Measurements from ENCODE around the gene MYL10.

The MYL10 gene

GRCh38 chr7:101596898-101597297 is 32.2 kb downstream of the MYL10 start:
- no peak for DNase-seq (ENCODE audit: low read depth in 2 of 2)

- DNase-seq (ENCODE audit: low read depth in 2 of 2): no peak
Observed at GRCh38 chr7:101595766-101596537, 33.1 kb downstream of the MYL10 start.

GRCh38 chr7:101595246-101595645 is 33.9 kb downstream of the MYL10 start:
- no peak for DNase-seq (ENCODE audit: low read depth in 2 of 2)

DNA sequence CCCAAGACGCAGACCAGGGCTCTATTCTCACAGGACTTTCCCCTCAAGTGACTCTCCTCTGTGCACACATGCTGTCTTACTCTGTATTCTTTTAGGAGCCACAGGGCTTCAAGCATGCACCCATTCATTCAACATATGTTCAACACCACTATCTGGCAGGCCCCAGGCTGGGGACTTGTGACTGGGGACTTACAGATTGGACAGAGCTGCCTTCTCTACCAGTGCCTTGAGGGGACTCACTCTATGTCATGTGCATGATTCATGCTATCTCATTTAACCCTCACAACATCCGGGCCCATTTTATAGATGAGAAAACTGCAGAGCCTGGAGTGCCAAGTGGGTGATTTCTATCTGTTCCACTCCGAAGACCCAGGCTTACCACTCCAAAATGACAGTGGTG is 34.3 kb downstream of the MYL10 start:
- no peak for DNase-seq (ENCODE audit: low read depth in 2 of 2)

DNA sequence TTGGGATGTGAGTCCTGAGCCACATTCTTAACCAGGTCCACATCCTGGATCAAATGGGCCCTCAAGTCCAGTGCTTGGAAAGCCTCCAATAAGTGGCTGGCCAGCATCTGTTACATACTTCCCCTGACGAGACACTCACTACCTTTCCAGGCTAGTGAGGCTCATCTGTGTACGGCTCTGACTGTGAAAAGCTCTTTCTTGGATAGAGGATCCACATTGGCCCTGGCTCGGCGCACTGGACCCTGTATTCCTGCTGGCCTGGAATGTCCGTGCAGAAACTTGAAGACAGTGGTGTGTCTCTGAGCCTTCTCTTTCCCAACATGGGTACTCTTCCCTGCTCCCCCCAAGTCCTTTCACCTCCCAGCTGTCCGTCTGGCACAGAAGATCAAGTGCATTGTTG is 35.5 kb downstream of the MYL10 start:
- no peak for DNase-seq (ENCODE audit: low read depth in 2 of 2)

DNA sequence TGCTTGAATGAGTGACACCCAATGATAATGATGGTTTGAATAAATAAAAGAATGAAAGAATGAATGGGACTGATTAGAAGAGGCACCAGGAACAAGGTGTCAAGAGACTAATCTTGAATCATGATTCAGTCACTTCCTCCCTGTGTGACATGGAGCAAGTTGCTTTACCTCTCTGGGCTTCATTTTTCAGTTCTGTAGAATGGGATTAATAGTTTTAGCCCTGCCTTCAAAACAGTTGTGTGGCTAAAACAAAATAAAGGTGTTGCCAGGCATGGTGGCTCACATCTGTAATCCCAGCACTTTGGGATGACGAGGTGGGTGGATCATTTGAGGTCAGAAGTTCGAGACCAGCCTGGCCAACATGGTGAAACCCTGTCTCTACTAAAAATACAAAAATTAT is 37.6 kb downstream of the MYL10 start:
- no peak for DNase-seq (ENCODE audit: low read depth in 2 of 2)

DNA sequence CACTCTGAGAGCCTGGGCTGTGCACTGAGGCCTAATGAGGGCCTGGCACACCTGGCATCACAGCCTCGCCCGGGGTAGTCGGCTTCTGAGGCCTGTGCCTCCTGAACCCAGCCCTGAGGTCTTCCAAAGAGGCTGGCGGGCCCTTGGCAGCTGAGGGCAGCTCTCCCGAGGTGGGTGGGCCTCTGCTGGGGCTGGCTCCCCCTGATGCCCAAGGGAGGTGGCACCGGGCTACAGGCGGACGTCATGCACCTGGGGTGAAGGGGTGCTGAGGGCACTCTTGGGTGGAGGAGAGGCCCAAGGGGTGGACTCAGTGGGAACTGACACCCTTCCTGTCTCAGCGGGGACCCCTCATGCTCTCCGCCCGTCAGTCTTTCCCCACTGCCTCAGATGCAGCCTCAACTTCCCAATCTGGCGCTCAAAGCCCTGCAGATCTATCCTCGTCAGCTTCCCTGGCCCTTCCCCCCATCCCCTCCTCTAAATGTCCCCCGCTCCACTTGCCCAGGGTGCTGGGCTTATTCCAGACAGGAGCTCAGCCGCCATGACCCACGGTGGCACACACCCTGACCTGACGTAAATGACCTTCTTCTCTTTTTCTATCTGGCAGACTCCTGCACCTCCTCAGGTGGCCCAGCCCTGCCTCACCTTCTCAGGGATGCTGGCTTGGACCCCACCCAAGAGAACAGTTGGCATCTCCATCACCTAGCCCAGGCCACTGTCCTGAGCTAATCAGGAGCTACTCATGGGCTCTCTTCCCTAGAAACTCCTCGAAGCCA is 38.2 kb downstream of the MYL10 start:
- DNase-seq (ENCODE audit: low read depth in 2 of 2): no peak

DNA sequence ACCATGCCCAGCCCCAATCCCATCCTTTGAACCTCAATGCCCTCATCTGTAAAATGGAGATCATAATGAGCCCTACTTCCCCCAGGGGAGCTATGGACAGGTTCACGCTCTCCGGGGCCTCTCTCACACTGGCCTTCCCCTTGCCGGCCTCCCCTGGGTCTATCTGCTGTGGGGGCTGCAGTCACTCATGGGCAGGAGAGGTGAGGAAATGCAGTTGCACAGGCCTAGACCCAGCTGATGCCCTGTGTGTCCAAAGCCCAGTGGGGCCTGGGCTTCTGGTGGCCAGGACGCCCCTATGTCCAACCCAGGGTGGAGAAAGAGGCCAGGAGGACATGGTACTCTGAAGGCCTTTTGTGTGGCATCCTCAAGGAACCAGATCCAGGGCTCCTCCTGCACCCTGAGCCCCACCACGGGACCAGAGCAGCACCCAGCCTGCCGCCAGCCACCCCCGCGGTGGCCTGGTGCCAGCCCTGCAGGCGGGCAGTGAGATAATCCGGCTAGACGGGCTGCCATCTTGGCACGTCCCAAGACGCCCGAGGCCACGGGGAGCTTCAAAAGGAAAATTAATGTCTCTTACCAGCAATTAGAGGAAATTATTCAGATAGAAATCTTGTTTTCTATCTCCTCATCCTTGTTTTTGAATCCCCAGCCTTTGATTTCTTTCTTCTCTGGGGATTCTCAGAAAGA is 39.0 kb downstream of the MYL10 start:
- DNase-seq (ENCODE audit: low read depth in 2 of 2): no peak

DNA sequence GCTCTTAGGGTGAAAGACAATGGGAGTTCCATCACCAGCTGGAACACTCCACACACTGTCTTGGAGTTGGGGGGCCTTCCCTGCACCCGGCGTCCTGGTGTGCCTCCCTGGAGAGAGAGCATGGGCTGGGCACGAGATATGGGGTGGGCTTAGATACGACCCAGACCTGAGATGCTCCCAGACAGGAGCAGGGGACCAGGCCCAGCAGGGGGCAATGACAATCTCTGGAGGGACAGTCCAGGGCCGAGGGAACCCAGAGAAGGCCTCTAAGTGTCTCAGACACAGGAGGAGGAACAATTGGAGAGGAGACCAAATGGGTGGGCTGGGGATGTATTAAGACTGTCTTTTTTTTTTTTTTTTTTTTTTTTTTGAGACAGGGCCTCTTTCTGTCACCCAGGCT is 40.0 kb downstream of the MYL10 start:
- no peak for DNase-seq (ENCODE audit: low read depth in 2 of 2)

GRCh38 chr7:101588131-101588935 is 40.8 kb downstream of the MYL10 start:
- DNase-seq (ENCODE audit: low read depth in 2 of 2): no peak

GRCh38 chr7:101586906-101587677 is 42.0 kb downstream of the MYL10 start:
- DNase-seq (ENCODE audit: low read depth in 2 of 2): no peak

GRCh38 chr7:101586078-101586905 is 42.8 kb downstream of the MYL10 start:
- DNase-seq (ENCODE audit: low read depth in 2 of 2): no peak

- no peak for DNase-seq (ENCODE audit: low read depth in 2 of 2)
Observed at GRCh38 chr7:101582971-101583370, 46.1 kb downstream of the MYL10 start.

- DNase-seq (ENCODE audit: low read depth in 2 of 2): no peak
Observed at GRCh38 chr7:101581891-101582290, 47.2 kb downstream of the MYL10 start.

DNA sequence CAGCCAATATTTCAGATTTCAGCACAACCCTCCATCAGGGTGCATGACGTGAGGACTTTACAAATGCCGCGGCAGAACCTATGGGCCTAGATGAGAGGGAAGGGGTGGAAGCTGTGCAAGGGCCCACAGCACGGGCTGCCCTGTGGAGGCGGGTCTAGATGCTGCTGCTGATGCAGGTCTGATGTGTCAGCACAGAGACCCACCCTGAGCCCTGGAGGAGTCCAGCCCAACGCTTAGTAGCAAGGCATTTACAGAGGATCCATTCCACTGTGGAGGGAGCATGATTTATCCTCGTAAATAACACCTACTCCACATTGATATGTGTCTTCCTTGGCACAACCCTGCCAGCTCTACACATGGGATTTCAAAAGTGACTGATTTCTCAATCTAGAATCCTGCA is 48.5 kb downstream of the MYL10 start:
- no peak for DNase-seq (ENCODE audit: low read depth in 2 of 2)

DNA sequence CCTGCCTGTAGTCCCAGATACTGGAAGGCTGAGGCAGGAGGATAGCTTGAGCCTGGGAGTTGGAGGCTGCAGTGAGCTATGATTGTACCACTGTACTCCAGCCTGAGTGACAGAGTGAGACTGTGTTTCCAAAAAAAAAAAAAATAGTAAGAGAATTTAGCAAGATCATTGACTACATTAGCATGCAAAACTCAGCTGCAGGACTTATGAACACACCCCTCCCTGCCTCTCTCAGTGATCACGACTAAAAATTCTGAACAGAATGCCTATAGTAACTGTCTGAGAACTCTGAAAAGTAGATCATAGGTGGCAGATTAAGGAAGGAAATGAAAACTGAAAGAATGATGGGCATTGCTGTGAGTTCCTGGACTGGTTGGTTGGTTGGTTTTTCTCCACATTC is 50.5 kb downstream of the MYL10 start:
- no peak for DNase-seq (ENCODE audit: low read depth in 2 of 2)

GRCh38 chr7:101576998-101577397 is 52.1 kb downstream of the MYL10 start:
- no peak for DNase-seq (ENCODE audit: low read depth in 2 of 2)

DNA sequence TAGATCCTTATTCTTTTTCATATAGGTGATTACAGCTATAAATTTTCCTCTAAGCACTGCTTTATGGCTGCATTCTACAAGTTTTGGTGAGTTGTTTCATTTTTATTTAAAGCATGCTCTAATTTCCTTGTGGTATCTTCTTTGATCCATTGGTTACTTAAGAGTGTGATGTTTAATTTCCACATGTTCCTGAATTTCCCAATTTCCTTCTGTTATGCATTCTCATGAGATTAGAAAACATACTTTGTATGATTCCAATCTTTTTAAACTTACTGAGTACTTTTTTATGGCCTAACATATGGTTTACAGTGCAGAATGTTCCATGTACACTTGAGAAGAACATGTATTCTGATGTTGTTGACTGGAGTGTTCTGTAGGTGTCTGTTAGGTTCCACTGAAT is 53.4 kb downstream of the MYL10 start:
- DNase-seq (ENCODE audit: low read depth in 2 of 2): no peak

- DNase-seq (ENCODE audit: low read depth in 2 of 2): no peak
Observed at GRCh38 chr7:101575168-101575567, 53.9 kb downstream of the MYL10 start.

- DNase-seq (ENCODE audit: low read depth in 2 of 2): no peak
Observed at GRCh38 chr7:101572156-101572555, 56.9 kb downstream of the MYL10 start.
